Adrenal gland (tissue), 12 donors: Measurements from ENCODE around the gene TMC1. TPM values are rescaled to one million over a fixed set of nuclear protein-coding genes. Genes with fewer than 3 reads are reported as not detected.

Experiments
- DNase-seq, 7 donors: peaks; one replicate each; pipeline ENCODE4 v3.0.0-alpha.2; 2019 to 2020
- H3K27ac ChIP-seq, 5 donors: fragments of 200-600 bp; sonication (generic) in 4 of 5; 1 replicate in 3 of 5; 2 replicates in 2 of 5; pipeline versions ENCODE4 v1.5.1 to v1.8.0; 2016 to 2020; ENCODE audit warnings: mild to moderate bottlenecking in 1 of 5
- H3K27me3 ChIP-seq: fragments of 200-600 bp; 2 replicates; pipeline ENCODE4 v1.8.0; 2021
- H3K36me3 ChIP-seq, 2 donors: fragments of 200-600 bp; replicated peaks in 1 of 2; 1 replicate in 1 of 2; 2 replicates in 1 of 2; pipeline versions ENCODE4 v1.5.1 to v1.8.0; 2018 to 2022
- H3K4me1 ChIP-seq, 2 donors: fragments of 200-600 bp; replicated peaks in 1 of 2; 1 replicate in 1 of 2; 2 replicates in 1 of 2; pipeline versions ENCODE4 v1.5.1 to v1.8.0; 2018 to 2021
- H3K4me3 ChIP-seq, 4 donors: fragments of 200-600 bp; sonication (generic) in 3 of 4; one replicate each; pipeline ENCODE4 v1.5.1; 2016 to 2018
- H3K9me3 ChIP-seq, 3 donors: fragments of 200-600 bp; sonication (generic) in 1 of 3; replicated peaks in 1 of 3; 1 replicate in 2 of 3; 2 replicates in 1 of 3; pipeline versions ENCODE4 v1.5.1 to v1.8.0; 2016 to 2021
- POLR2A ChIP-seq, 2 donors: fragments of 450-650 bp; IDR thresholded peaks; one replicate each; pipeline ENCODE4 v1.6.1; 2017; ENCODE audit warnings: antibody characterized with exemption in 2 of 2, mild to moderate bottlenecking in 2 of 2, moderate library complexity in 1 of 2
- WGBS, 4 donors: extraction: QIAGEN DNeasy Blood & Tissue Kit in 2 of 4; methylation state at CpG; one replicate each; pipeline versions ENCODE4 v1.1.5 to v1.1.7; 2013 to 2017; 5-methylcytosine and 5-hydroxymethylcytosine counted together
- intact Hi-C, 2 donors: fragments of 100-400 bp; cut with DNase I; formaldehyde crosslinking; loops; one replicate each; pipeline versions ENCODE4 v1.14.1 to v1.15.0; 2022 to 2023
- polyA plus RNA-seq, 3 donors: library from polyadenylated mRNA; stranded (reverse); fragments of 200-250 nt in 2 of 3; fragments of 350-450 nt in 1 of 3; fragmentation: Illumina TruSeq in 1 of 3; extraction: RNeasy Lipid Tissue Mini Kit (QIAGEN cat#74804) in 1 of 3; gene quantifications; one replicate each; pipeline ENCODE4 v1.2.3, GENCODE V29; 2013 to 2014
- total RNA-seq, 9 donors: library from RNA; depleted of rRNA in 4 of 9; stranded (reverse); fragments of >200 nt in 4 of 9; fragments of 120-200 nt in 1 of 9; fragmentation: NEBNext Ultra II Directional in 1 of 9; extraction: Animal tissue kit (Norgen Biotek cat#: 25700) in 1 of 9; gene quantifications; one replicate each; pipeline versions ENCODE4 v1.1.0 to v1.2.4, GENCODE V29; 2013 to 2023
- TF ChIP-seq, protein P1 (sequence below), 6 experiments: fragments of 450-650 bp in 4 of 6; fragments of 200-600 bp in 2 of 6; sonication (generic) in 1 of 6; IDR thresholded peaks; 1 replicate in 5 of 6; 2 replicates in 1 of 6; pipeline versions ENCODE4 v1.5.1 to v1.8.0; 2016 to 2021; ENCODE audit warnings: antibody characterized with exemption in 6 of 6, mild to moderate bottlenecking in 2 of 6, moderate library complexity in 1 of 6
- donor health status: healthy with polysubstance abuse.
- donor health status: Bipolar disorder and iron deficiency.
- donor health status: DM: yes; HTN: yes; CAD: no.
- donor health status: DM: no; HTN: no; CAD: no.
- donor health status: DM: no; HTN: no; CAD: no.
- donor health status: DM: yes; HTN: yes; CAD: no.

TMC1 gene
- total and polyA plus RNA-seq, 12 donors, result 0.22 to 1.5 (median 0.50) TPM; not detected in 7

- intact Hi-C loops, result no loop called here
- Histone ChIP-seq H3K36me3 (no peaks in the 10 kb centered on the region), H3K27ac (no peak overlapping the region), H3K9me3 (no peaks in the 10 kb centered on the region), H3K4me1 (no peaks in the 10 kb centered on the region), H3K4me3 (no peak overlapping the region), H3K27me3 (no peaks in the 10 kb centered on the region)
- DNase-seq, result no peak
- WGBS, 4 donors, result 54 to 67% (median 62%) methylated on average over 2 of the region's 2 CpGs
- TF ChIP-seq POLR2A (IDR thresholded peaks at IDR 0.05), result no peak
- TF ChIP-seq, protein P1, sequence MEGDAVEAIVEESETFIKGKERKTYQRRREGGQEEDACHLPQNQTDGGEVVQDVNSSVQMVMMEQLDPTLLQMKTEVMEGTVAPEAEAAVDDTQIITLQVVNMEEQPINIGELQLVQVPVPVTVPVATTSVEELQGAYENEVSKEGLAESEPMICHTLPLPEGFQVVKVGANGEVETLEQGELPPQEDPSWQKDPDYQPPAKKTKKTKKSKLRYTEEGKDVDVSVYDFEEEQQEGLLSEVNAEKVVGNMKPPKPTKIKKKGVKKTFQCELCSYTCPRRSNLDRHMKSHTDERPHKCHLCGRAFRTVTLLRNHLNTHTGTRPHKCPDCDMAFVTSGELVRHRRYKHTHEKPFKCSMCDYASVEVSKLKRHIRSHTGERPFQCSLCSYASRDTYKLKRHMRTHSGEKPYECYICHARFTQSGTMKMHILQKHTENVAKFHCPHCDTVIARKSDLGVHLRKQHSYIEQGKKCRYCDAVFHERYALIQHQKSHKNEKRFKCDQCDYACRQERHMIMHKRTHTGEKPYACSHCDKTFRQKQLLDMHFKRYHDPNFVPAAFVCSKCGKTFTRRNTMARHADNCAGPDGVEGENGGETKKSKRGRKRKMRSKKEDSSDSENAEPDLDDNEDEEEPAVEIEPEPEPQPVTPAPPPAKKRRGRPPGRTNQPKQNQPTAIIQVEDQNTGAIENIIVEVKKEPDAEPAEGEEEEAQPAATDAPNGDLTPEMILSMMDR (IDR thresholded peaks at IDR 0.05), result no peak
These were observed 252.2 kb downstream of the TMC1 start for GRCh38 chr9:72773570-72773969.

DNA sequence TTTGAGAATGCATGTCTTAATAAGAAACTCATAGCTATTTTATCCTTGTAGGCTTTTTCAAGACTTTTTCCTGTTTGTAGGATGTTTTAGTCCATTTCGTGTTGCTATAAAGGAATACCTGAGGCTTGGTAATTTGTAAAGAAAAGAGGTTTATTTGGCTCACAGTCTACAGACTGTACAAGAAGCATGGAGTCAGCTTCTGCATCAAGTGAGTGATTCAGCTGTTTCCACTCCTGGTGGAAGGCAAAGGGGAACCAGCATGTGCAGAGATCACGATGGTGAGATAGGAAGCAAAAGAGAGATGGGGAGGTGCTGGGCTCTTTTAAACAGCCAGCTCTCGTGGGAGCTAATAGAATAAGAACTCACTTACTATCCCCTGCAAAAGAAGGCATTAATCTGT, 254.2 kb downstream of the TMC1 start:
- H3K4me1 ChIP-seq, result no peaks in the 10 kb centered on the region
- intact Hi-C loops, result no loop called here
- no peak overlapping the region for H3K27ac ChIP-seq
- no peaks in the 10 kb centered on the region for H3K9me3 ChIP-seq
- H3K27me3 ChIP-seq, result no peaks in the 10 kb centered on the region
- no peak overlapping the region for H3K4me3 ChIP-seq
- no peaks in the 10 kb centered on the region for H3K36me3 ChIP-seq
- WGBS, 4 donors, result 71 to 80% (median 74%) methylated on average over 3 of the region's 3 CpGs
- TF ChIP-seq, protein P1 (IDR thresholded peaks at IDR 0.05), result no peak
- TF ChIP-seq POLR2A (IDR thresholded peaks at IDR 0.05), result no peak
- no peak for DNase-seq

DNA sequence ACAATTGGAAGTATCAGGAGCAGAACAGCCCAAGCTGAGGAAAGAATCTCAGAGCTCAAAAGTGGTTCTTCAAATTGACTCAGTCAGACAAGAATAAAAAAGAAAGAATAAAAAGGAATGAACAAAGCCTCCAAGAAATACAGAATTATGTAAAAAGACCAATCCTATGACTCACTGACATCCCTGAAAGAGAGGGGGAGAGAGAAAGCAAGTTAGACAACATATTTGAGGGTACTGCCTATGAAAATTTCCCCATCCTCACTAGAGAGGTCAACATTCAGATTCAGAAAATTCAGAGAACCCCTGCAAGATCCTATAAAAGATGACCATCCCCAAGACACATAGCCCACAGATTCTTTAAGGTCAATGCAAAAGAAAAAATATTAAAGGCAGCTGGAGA, 258.2 kb downstream of the TMC1 start:
- Histone ChIP-seq H3K9me3 (no peaks in the 10 kb centered on the region), H3K36me3 (no peaks in the 10 kb centered on the region), H3K27me3 (no peaks in the 10 kb centered on the region), H3K27ac (no peak overlapping the region), H3K4me1 (no peaks in the 10 kb centered on the region), H3K4me3 (no peak overlapping the region)
- TF ChIP-seq POLR2A (IDR thresholded peaks at IDR 0.05), result no peak
- TF ChIP-seq, protein P1 (IDR thresholded peaks at IDR 0.05), result no peak
- intact Hi-C loops, result no loop called here
- DNase-seq, result no peak

- TF ChIP-seq, protein P1 (IDR thresholded peaks at IDR 0.05), result no peak
- no peak for TF ChIP-seq POLR2A (IDR thresholded peaks at IDR 0.05)
- Histone ChIP-seq H3K4me3 (no peak overlapping the region), H3K27ac (no peak overlapping the region), H3K36me3 (no peaks in the 10 kb centered on the region), H3K9me3 (no peaks in the 10 kb centered on the region), H3K27me3 (no peaks in the 10 kb centered on the region), H3K4me1 (no peaks in the 10 kb centered on the region)
- intact Hi-C loops, result no loop called here
- DNase-seq, result no peak
These were observed 265.5 kb downstream of the TMC1 start for GRCh38 chr9:72786948-72787347.
